ENCODE measurements around the gene SMIM24.

DNA sequence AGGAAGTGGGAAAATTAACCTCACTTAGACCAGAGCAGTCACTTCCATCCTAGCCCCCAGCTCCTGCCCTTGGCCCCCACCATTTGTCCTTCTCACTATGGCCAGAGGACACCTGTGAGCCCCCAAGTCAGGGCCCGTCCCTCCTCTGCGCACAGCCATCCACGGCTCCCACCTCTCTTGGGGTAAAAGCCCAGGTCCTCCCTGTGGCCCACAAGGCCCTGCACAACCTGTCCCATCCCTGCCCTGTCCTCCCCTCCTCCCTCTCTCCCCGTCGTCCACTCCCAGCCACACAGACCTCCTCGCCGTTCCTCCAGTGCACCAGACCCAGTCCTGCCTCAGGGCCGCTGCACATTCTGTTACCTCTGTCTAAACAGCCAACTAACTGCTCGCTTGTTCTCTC lies 53.9 kb downstream of the SMIM24 start:
- TF ChIP-seq, protein P1, sequence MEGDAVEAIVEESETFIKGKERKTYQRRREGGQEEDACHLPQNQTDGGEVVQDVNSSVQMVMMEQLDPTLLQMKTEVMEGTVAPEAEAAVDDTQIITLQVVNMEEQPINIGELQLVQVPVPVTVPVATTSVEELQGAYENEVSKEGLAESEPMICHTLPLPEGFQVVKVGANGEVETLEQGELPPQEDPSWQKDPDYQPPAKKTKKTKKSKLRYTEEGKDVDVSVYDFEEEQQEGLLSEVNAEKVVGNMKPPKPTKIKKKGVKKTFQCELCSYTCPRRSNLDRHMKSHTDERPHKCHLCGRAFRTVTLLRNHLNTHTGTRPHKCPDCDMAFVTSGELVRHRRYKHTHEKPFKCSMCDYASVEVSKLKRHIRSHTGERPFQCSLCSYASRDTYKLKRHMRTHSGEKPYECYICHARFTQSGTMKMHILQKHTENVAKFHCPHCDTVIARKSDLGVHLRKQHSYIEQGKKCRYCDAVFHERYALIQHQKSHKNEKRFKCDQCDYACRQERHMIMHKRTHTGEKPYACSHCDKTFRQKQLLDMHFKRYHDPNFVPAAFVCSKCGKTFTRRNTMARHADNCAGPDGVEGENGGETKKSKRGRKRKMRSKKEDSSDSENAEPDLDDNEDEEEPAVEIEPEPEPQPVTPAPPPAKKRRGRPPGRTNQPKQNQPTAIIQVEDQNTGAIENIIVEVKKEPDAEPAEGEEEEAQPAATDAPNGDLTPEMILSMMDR (IDR thresholded peaks at IDR 0.05) = no peak
- TF ChIP-seq POLR2A (IDR thresholded peaks at IDR 0.05) = no peak

Data from heart left ventricle (tissue), 13 donors.